GM12875 (cell line): ENCODE measurements around the gene RASAL2.

ENCODE experiments used
- H3K4me3 ChIP-seq: one replicate; pipeline ENCODE4 v1.5.1; 2011; ENCODE audit warnings: low read depth, low read length, control low read depth
- TF ChIP-seq, protein P1 (sequence below): IDR thresholded peaks from 2 replicates; pipeline ENCODE4 v1.5.1; 2011; ENCODE audit warnings: low read depth, mild to moderate bottlenecking, control low read depth, inconsistent platforms, low read length, moderate library complexity, borderline replicate concordance; ENCODE audit not compliant: insufficient read depth

The RASAL2 gene

DNA sequence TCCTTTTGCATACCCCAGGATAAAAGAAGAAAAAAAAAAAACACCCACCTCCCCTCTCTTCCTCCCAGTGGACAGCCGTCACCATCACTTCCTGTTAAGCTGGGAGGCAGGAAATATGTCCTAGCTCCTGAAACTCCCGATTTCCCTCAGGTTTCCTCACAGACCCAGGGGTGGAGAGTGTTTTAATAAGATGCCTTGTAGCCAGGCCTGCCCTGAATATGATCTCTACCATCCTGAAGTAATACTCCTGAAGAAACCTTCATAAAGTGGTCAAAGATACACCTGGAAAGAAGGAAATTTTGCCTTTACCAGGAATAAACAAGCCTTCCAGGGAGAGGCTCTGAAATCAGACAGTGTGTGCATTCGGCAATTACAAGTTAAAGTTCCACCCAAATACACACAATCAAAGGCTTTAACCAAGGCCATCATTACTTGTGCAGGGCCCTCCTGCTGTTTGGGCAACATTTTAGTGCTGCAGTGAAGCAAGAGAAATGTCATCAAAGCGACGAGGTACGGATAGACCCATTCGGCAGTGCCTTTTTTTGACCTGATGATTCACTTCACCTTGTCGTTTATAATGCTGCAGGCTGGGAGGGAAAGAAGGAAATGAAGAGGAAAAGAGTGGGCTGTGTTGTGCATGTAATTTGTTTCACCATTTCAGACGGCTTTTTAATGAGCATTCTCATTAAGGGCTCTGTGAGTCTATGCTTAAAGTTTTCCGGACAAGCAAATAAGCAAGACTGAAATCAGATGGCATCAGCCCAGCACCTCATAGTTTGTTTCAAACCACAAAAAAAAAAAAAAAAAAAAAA, 41.0 kb upstream of the RASAL2 start:
- TF ChIP-seq, protein P1, sequence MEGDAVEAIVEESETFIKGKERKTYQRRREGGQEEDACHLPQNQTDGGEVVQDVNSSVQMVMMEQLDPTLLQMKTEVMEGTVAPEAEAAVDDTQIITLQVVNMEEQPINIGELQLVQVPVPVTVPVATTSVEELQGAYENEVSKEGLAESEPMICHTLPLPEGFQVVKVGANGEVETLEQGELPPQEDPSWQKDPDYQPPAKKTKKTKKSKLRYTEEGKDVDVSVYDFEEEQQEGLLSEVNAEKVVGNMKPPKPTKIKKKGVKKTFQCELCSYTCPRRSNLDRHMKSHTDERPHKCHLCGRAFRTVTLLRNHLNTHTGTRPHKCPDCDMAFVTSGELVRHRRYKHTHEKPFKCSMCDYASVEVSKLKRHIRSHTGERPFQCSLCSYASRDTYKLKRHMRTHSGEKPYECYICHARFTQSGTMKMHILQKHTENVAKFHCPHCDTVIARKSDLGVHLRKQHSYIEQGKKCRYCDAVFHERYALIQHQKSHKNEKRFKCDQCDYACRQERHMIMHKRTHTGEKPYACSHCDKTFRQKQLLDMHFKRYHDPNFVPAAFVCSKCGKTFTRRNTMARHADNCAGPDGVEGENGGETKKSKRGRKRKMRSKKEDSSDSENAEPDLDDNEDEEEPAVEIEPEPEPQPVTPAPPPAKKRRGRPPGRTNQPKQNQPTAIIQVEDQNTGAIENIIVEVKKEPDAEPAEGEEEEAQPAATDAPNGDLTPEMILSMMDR, result no peak

DNA sequence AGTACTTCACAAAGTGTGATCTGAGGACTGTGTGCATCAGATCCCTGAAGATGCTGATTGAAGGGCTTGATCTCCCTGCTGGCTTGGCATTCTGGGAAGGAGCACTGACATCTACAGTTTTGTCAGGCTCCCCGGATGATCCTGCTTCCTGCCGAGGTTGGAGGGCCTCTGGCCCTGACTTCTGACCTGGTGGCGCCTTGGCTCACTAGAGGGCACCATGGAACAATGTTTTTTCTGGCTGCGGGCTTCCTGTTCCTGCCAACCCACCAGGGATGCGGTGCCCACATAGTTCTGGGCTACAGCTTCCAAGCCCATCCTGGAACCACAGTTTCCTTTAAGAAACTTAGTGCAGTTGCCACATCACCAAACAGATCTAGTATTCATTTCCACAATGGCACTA, 38.8 kb upstream of the RASAL2 start:
- H3K4me3 ChIP-seq, result no peak overlapping the region
- TF ChIP-seq, protein P1, result peak; percentile 25; the same call in 1 of the 2 replicates

More for the DNA sequence above, 41.0 kb upstream of the RASAL2 start:
- H3K4me3 ChIP-seq, result no peak overlapping the region

DNA sequence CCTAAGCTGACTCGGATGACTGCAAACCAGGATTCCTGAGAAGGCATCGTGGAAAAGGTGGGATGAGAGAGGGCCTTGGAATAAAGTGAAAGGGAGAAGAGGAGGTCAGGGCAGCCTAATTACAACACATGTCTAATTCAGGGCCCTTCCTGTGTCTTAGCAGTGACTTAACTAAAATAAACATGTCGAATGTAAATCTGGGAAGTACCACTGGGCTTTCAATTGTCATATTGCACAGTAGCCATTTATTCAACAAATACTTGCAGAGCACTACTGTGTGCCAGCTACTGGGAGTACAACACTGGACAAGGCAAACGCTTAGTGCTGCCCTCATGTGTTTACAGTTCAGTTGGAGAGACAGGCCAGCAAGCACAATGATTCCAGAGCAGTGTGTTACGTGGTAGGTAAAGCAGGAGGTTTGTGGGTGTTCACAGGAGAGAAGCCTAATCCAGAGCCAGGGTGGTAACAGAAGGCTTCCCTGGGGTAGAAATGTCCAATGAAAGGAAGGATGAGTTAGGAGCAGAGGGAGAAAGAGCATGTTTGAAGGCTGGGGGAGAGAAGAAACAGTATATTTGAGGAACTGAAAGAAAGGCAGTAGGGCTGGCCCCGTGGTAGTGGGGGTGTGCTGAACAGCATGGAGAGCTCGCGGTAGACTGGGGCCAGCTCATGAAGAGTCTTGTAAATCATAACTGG, 38.0 kb upstream of the RASAL2 start:
- TF ChIP-seq, protein P1, result peak; percentile 13; the same call in 1 of the 2 replicates
- H3K4me3 ChIP-seq, result no peak overlapping the region

DNA sequence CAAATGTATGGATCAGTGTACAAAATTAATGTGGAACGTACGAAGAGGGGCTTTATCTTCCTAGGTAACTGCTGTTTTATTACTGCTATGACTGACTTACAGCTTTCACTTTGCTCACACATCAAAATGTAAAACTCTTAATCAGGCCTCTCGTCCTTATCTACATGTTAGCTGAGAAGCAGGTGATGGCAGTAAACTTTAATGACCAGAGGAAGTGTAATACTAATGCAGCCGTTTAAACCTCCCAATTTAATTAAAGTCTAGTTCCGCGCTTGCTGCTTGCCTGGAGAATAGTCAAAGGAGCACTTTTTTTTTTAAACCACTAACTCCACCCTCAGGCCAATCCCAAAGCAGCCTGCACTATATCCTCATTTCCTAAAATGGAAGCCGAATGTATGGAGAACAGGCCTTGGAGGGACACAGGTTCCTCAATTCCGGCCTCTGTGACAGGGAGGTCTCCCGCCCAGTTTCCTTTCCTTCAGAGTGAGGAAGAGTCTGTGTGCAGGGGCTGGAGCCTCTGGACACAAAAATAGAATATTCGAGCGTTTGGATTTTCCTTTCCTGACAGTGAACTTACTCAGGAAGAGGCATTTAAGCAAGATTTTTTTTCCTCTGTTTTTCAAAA, 36.7 kb upstream of the RASAL2 start:
- no peak overlapping the region for H3K4me3 ChIP-seq
- TF ChIP-seq, protein P1, result no peak

DNA sequence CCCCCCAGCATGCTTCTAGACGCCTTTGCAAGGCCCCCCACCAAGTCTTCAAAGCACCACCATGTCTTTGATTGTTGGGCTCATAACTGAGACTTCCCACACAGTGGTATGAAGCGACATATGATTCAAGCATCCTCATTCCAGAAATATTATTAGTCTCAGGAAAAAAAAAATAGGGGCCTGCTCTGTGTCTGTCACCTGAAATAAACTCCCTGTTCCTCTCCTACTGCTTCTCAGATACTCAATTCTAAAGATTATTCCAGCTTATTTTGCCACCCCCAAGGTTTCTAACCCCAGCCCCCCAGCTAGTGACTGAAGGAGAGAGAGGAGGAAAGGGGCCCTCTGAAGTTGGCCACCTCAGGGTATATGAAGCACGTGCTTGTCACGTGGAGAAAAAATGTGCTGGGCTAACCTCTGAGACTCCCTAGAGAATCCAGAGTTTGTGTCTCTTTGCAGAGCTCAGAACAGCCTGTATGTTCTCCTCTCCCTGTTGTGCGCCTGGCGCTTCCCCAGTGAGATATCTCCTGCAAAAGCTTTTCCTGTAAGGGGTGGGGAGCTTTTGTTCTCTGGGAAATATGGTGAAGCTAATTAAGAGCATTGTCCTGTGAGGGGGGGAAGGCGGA, 35.9 kb upstream of the RASAL2 start:
- no peak overlapping the region for H3K4me3 ChIP-seq
- TF ChIP-seq, protein P1, result no peak

DNA sequence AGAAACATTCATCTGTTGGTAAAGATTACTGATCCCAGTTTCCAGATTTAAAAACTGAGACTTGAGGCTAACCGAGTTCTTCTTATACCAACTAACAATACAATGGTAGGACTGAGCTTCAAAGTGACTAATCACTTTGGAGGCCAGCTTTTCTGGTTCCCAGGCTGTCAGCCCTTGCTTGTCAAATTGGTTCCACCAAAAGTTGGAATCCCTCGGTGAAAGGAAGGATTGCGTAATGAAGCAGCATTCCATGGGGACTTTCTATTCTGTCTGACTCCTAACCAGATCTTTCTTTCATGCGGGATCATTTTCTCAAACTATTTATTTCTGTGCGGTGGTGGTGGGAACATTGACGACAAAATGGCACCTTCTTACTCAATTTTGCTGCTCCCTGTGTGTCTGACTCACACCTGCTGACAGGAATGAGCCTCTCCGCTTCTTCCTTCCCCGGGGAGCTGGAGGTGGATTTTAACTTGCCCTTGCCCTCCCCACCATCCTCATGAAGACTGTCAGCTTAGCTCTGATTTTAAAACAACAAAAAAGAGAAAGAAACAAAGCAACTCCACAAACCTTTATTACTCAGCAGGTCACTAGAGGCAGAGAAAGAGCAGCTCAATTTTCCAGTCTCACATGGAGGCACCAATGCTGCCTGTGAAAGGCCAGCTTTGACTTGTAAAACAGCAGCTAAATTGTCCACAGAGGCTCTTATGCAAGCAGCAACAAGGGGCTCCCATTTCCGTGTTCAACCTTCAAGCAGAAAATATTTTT, 32.9 kb upstream of the RASAL2 start:
- TF ChIP-seq, protein P1, result no peak
- no peak overlapping the region for H3K4me3 ChIP-seq
